ENCODE data around the gene ZBTB11. TPM values are rescaled to one million over a fixed set of nuclear protein-coding genes. Genes with fewer than 3 reads are reported as not detected.
A peak's percentile ranks its signal among the peaks of the same experiment; 100 is the strongest.
"Not testable (repeated sequence)": the region's sequence is repeated elsewhere in the genome, so short reads cannot be mapped to it uniquely, and the experiment has no call there.

The ZBTB11 gene
- total RNA-seq, 1 donor from 2014 or later, result 29.0 TPM

- intact Hi-C loops (cut with micrococcal nuclease), result no loop called here
- Mint-ChIP-seq H3K36me3 (ENCODE audit: low read depth) (peaks cover 53% of the 10 kb centered on the region), H3K4me1 (ENCODE audit: low read depth) (no peaks in the 10 kb centered on the region), H3K9me3 (no peaks in the 10 kb centered on the region), H3K4me3 (no peak overlapping the region), H3K27ac (no peak overlapping the region), H3K27me3 (ENCODE audit: insufficient read depth) (no peaks in the 10 kb centered on the region)
- no peak for DNase-seq (ENCODE audit: low spot score)
Measured at GRCh38 chr3:101665357-101665756, 11.6 kb downstream of the ZBTB11 start.

DNA sequence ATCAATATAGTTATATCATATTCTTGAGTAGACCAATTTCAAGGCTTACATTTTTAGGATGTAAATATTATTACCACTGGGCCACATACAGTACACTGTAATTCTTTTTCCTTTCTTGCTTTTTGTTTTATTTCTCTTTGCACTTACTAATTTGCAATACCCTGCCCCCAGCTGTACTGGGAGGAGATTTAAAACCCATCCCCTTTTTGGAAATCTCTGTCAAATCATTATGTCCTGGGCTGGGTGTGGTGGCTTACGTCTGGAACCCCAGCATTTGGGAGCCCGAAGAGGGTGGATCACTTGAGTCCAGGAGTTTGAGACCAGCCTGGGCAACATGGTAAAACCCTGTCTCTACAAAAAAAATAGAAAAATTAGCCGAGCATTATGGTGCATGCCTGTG lies 16.2 kb downstream of the ZBTB11 start:
- Mint-ChIP-seq H3K9me3 (no peaks in the 10 kb centered on the region), H3K27ac (no peak overlapping the region)
- intact Hi-C loops (cut with micrococcal nuclease), result no loop called here

DNA sequence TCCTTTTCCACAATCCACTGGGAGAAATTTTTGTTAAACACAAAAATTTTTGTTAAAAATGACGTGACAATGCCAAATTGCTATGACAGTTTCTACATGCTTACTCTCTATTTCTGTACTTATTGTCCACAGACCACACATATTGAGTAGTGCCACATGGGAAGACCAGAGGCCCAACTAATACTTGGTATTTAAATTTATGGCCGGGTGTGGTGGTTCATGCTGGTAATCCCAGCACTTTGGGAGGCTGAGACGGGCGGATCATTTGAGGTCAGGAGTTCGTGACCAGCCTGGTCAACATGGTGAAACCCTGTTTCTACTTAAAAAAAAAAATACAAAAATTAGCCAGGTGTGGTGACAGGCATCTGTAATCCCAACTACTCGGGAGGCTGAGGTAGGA lies 20.3 kb downstream of the ZBTB11 start:
- no peaks in the 10 kb centered on the region for H3K4me1 Mint-ChIP-seq (ENCODE audit: low read depth)
- no peak for DNase-seq (ENCODE audit: low spot score)
- intact Hi-C loops (cut with micrococcal nuclease), result no loop called here
- H3K27ac Mint-ChIP-seq, result no peak overlapping the region
- H3K4me3 Mint-ChIP-seq, result no peak overlapping the region
- peaks cover 54% of the 10 kb centered on the region for H3K36me3 Mint-ChIP-seq (ENCODE audit: low read depth)
- H3K27me3 Mint-ChIP-seq (ENCODE audit: insufficient read depth), result no peaks in the 10 kb centered on the region
- H3K9me3 Mint-ChIP-seq, result no peaks in the 10 kb centered on the region

More for the DNA sequence above, 16.2 kb downstream of the ZBTB11 start:
- DNase-seq (ENCODE audit: low spot score), result no peak
- no peak overlapping the region for H3K4me3 Mint-ChIP-seq
- peaks cover 51% of the 10 kb centered on the region for H3K36me3 Mint-ChIP-seq (ENCODE audit: low read depth)
- no peaks in the 10 kb centered on the region for H3K27me3 Mint-ChIP-seq (ENCODE audit: insufficient read depth)
- H3K4me1 Mint-ChIP-seq (ENCODE audit: low read depth), result no peaks in the 10 kb centered on the region

DNA sequence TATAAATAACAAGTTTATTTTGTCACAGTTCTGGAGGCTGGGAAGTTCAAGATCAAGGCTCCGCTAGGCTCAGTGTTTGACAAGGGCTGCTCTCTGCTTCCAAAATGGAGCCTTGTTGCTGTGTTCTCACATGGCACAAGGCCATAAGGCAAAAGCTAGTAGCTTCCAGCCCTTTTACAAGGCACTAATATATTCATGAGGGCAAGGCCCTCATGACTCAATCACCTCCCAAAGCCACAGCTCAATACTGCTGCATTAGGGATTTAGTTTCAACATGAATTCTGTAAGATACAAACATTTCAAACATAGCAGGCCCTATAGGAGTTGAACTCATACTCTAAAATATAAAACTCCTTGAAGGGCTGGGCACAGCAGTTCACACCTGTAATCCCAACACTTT lies 30.2 kb downstream of the ZBTB11 start:
- H3K27ac Mint-ChIP-seq, result no peak overlapping the region
- intact Hi-C loops (cut with micrococcal nuclease), result no loop called here
- no peak for DNase-seq (ENCODE audit: low spot score)

DNA sequence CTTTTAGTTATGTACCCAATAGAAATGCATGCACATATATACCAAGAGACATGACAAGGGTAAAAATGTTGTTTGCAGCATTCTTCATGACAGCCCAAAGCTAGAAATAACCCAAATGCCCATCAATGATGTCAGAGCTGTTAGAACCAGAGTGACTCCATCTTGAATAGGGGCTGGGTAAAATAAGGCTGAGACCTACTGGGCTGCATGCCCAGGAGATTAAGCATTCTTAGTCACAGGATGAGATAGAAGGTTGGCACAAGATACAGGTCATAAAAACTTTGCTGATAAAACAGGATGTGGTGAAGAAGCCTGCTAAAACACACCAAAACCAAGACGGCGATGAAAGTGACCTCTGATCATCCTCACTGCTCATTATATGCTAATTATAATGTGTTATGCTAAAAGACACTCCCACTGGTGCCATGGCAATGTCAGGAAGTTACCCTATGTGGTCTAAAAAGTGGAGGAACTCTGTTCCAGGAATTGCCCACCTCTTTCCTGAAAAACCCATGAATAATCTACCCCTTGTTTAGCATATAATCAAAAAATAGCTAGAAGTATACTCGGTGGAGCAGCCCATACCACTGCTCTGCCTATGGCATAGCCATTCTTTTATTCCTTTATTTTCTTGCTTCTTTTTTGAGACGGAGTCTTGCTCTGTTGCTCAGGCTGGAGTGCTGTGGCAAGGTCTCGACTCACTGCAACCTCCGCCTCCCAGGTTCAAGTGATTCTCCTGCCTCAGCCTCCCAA lies 32.9 kb downstream of the ZBTB11 start:
- intact Hi-C loops (cut with micrococcal nuclease), result loop anchor here (1.0 kb wide), 1 partner anchor 32 kb away; no protein-coding TSS in a partner anchor
- H3K36me3 Mint-ChIP-seq (ENCODE audit: low read depth), result peaks cover 8% of the 10 kb centered on the region
- H3K27me3 Mint-ChIP-seq (ENCODE audit: insufficient read depth), result no peaks in the 10 kb centered on the region
- peaks cover 27% of the 10 kb centered on the region for H3K4me1 Mint-ChIP-seq (ENCODE audit: low read depth)
- peak overlapping the region; percentile 7 for H3K4me3 Mint-ChIP-seq
- H3K27ac Mint-ChIP-seq, result peak overlapping the region; percentile 53
- H3K9me3 Mint-ChIP-seq, result no peaks in the 10 kb centered on the region
- DNase-seq (ENCODE audit: low spot score), result peak; percentile 10

More for the DNA sequence above, 30.2 kb downstream of the ZBTB11 start:
- Mint-ChIP-seq H3K9me3 (no peaks in the 10 kb centered on the region), H3K4me3 (no peak overlapping the region), H3K36me3 (ENCODE audit: low read depth) (peaks cover 15% of the 10 kb centered on the region), H3K27me3 (ENCODE audit: insufficient read depth) (no peaks in the 10 kb centered on the region), H3K4me1 (ENCODE audit: low read depth) (peaks cover 27% of the 10 kb centered on the region)

- peaks cover 6% of the 10 kb centered on the region for H3K36me3 Mint-ChIP-seq (ENCODE audit: low read depth)
Measured at GRCh38 chr3:101643009-101643844, 33.7 kb downstream of the ZBTB11 start.

DNA sequence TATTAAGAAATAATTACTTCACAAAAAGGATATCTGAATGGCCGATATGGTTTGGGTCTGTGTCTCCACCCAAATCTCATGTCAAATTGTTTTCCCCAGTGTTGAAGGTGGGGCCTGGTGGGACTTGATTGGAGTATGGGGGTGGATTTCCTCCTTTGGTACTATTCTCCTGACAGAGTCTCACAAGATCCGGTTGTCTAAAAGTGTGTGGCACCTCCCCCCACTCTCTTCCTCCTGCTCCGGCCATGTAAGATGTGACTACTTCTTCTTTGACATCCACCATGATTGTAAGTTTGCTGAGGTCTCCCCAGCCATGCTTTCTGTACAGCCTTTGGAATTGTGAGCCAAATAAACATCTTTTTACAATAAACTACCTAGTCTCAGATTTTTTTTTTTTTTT lies 34.5 kb downstream of the ZBTB11 start:
- no peak overlapping the region for H3K4me3 Mint-ChIP-seq
- peaks cover 6% of the 10 kb centered on the region for H3K36me3 Mint-ChIP-seq (ENCODE audit: low read depth)
- no peaks in the 10 kb centered on the region for H3K9me3 Mint-ChIP-seq
- H3K27me3 Mint-ChIP-seq (ENCODE audit: insufficient read depth), result no peaks in the 10 kb centered on the region
- no peak overlapping the region for H3K27ac Mint-ChIP-seq
- no peak for DNase-seq (ENCODE audit: low spot score)
- intact Hi-C loops (cut with micrococcal nuclease), result no loop called here
- peaks cover 27% of the 10 kb centered on the region for H3K4me1 Mint-ChIP-seq (ENCODE audit: low read depth)

More at GRCh38 chr3:101643009-101643844, 33.7 kb downstream of the ZBTB11 start:
- Mint-ChIP-seq H3K9me3 (no peaks in the 10 kb centered on the region), H3K27ac (peak overlapping the region; percentile 53), H3K4me3 (no peak overlapping the region), H3K27me3 (ENCODE audit: insufficient read depth) (no peaks in the 10 kb centered on the region), H3K4me1 (ENCODE audit: low read depth) (peaks cover 27% of the 10 kb centered on the region)
- DNase-seq (ENCODE audit: low spot score), result no peak
- intact Hi-C loops (cut with micrococcal nuclease), result no loop called here

- peaks cover 27% of the 10 kb centered on the region for H3K4me1 Mint-ChIP-seq (ENCODE audit: low read depth)
- intact Hi-C loops (cut with micrococcal nuclease); H3K27me3 Mint-ChIP-seq (ENCODE audit: insufficient read depth); H3K4me3 Mint-ChIP-seq; H3K36me3 Mint-ChIP-seq (ENCODE audit: low read depth); DNase-seq (ENCODE audit: low spot score); H3K9me3 Mint-ChIP-seq; H3K27ac Mint-ChIP-seq: not testable (repeated sequence)
Measured at GRCh38 chr3:101641397-101642115, 35.4 kb downstream of the ZBTB11 start.

GRCh38 chr3:101640256-101640655 lies 36.7 kb downstream of the ZBTB11 start:
- Mint-ChIP-seq H3K9me3 (no peaks in the 10 kb centered on the region), H3K36me3 (ENCODE audit: low read depth) (peaks cover 3% of the 10 kb centered on the region), H3K4me3 (no peak overlapping the region), H3K27ac (no peak overlapping the region), H3K4me1 (ENCODE audit: low read depth) (peaks cover 21% of the 10 kb centered on the region), H3K27me3 (ENCODE audit: insufficient read depth) (no peaks in the 10 kb centered on the region)
- no peak for DNase-seq (ENCODE audit: low spot score)
- intact Hi-C loops (cut with micrococcal nuclease), result no loop called here

DNA sequence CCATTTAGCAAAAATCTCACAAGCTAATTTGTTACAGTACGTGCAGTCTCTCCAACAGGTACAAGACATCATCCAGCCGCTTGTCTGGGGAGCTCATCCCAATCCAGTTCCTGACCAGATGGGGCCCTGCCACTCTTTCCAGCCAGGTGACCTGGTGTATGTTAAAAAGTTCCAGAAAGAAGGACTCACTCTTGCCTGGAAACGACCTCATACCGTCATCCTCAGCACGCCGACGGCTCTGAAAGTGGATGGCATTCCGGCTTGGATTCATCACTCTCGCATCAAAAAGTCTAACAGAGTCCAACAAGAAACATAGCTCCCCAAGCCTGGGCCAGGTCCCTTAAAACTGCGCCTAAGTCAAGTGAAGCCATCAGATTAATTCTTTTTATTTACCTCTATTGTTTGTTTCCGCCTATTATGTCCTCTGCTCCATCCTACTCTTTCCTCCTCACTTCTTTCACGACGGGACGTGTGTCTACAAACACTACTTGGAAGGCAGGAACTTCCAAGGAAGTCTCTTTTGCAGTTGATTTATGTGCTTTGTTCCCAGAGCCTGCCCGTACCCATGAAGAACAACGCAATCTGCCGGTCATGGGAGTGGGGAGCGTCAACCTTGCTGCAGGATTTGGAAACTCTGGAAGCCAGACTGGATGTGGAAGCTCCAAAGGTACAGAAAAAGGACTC lies 37.5 kb downstream of the ZBTB11 start:
- Mint-ChIP-seq H3K27me3 (ENCODE audit: insufficient read depth) (no peaks in the 10 kb centered on the region), H3K4me3 (no peak overlapping the region), H3K27ac (no peak overlapping the region), H3K4me1 (ENCODE audit: low read depth) (peaks cover 15% of the 10 kb centered on the region), H3K9me3 (no peaks in the 10 kb centered on the region), H3K36me3 (ENCODE audit: low read depth) (peaks cover 3% of the 10 kb centered on the region)
- DNase-seq (ENCODE audit: low spot score), result no peak
- intact Hi-C loops (cut with micrococcal nuclease), result loop anchor here (10.0 kb wide), 1 partner anchor 1175 kb away; no protein-coding TSS in a partner anchor

DNA sequence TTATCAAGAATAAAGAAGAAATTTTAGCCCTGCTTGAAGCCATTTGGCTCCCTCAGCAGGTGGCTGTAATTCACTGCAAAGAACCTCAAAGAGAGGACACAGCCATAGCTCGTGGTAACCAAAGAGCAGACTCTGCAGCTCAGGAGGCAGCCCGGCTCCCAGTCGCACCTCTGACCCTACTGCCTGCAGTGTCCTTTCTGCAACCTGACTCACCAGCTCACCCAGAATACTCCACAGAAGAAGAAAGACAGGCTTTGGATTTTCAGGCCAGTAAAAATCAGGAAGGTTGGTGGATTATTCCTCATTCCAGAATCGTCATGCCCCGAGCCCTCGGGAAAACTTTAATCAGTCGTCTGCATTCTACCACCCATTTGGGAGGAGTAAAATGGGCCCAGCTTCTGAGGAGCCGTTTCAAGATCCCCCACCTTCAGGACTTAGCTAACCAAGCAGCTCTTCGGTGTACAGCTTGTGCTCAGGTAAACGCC lies 38.6 kb downstream of the ZBTB11 start:
- no peak overlapping the region for H3K4me3 Mint-ChIP-seq
- peaks cover 2% of the 10 kb centered on the region for H3K27me3 Mint-ChIP-seq (ENCODE audit: insufficient read depth)
- peaks cover 4% of the 10 kb centered on the region for H3K4me1 Mint-ChIP-seq (ENCODE audit: low read depth)
- intact Hi-C loops (cut with micrococcal nuclease), result loop anchor here (10.0 kb wide), 1 partner anchor 1174 kb away; no protein-coding TSS in a partner anchor
- DNase-seq (ENCODE audit: low spot score), result no peak
- no peak overlapping the region for H3K27ac Mint-ChIP-seq
- H3K9me3 Mint-ChIP-seq, result no peaks in the 10 kb centered on the region
- H3K36me3 Mint-ChIP-seq (ENCODE audit: low read depth), result no peaks in the 10 kb centered on the region

- no peak overlapping the region for H3K4me3 Mint-ChIP-seq
- intact Hi-C loops (cut with micrococcal nuclease), result loop anchor here (10.0 kb wide), 1 partner anchor 1173 kb away; no protein-coding TSS in a partner anchor
- DNase-seq (ENCODE audit: low spot score), result no peak
- no peaks in the 10 kb centered on the region for H3K4me1 Mint-ChIP-seq (ENCODE audit: low read depth)
- no peaks in the 10 kb centered on the region for H3K9me3 Mint-ChIP-seq
- no peak overlapping the region for H3K27ac Mint-ChIP-seq
- H3K27me3 Mint-ChIP-seq (ENCODE audit: insufficient read depth), result peaks cover 2% of the 10 kb centered on the region
- H3K36me3 Mint-ChIP-seq (ENCODE audit: low read depth), result no peaks in the 10 kb centered on the region
Measured at GRCh38 chr3:101637451-101637850, 39.5 kb downstream of the ZBTB11 start.
